ENCODE results near the gene EID2B. TPM values are rescaled to one million over a fixed set of nuclear protein-coding genes. Genes with fewer than 3 reads are reported as not detected.

The EID2B gene
- total and polyA plus RNA-seq, 2 experiments from 2014 or later, result 2.2 to 3.7 TPM

DNA sequence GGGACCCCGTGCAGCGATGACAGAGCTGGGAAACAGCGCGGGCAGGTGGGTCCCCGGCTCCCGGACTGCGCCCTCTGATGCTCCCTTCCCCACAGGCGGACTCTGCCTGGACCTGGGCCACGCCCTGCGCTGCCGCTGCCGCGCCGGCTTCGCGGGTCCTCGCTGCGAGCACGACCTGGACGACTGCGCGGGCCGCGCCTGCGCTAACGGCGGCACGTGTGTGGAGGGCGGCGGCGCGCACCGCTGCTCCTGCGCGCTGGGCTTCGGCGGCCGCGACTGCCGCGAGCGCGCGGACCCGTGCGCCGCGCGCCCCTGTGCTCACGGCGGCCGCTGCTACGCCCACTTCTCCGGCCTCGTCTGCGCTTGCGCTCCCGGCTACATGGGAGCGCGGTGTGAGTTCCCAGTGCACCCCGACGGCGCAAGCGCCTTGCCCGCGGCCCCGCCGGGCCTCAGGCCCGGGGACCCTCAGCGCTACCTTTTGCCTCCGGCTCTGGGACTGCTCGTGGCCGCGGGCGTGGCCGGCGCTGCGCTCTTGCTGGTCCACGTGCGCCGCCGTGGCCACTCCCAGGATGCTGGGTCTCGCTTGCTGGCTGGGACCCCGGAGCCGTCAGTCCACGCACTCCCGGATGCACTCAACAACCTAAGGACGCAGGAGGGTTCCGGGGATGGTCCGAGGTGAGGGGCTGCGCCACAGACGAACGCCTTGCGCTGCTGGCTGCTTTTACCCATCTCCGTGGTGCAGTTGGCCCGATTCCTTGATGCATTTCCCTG is 25.5 kb downstream of the EID2B start:
- Histone ChIP-seq H2AFZ (peak overlapping the region; percentile 93), H3K36me3 (replicated peaks; ENCODE audit: insufficient read depth, low read depth) (no peaks in the 10 kb centered on the region), H3K27me3 (peaks cover 51% of the 10 kb centered on the region), H3K79me2 (no peaks in the 10 kb centered on the region), H3K4me1 (ENCODE audit: insufficient read depth) (peaks cover 6% of the 10 kb centered on the region), H3K27ac (no peak overlapping the region), H3K4me2 (peak overlapping the region; percentile 96), H3K4me3 (peak overlapping the region; percentile 20), H4K20me1 (ENCODE audit: insufficient read depth, poor library complexity, severe bottlenecking) (no peaks in the 10 kb centered on the region), H3K9me3 (ENCODE audit: low read depth) (no peaks in the 10 kb centered on the region), H3K9me2 (replicated peaks; ENCODE audit: insufficient read depth) (no peaks in the 10 kb centered on the region)
- no peak for TF ChIP-seq EZH2phosphoT487 (IDR thresholded peaks at IDR 0.05; ENCODE audit: low read depth, severe bottlenecking, unreplicated experiment)
- TF ChIP-seq, protein P1, sequence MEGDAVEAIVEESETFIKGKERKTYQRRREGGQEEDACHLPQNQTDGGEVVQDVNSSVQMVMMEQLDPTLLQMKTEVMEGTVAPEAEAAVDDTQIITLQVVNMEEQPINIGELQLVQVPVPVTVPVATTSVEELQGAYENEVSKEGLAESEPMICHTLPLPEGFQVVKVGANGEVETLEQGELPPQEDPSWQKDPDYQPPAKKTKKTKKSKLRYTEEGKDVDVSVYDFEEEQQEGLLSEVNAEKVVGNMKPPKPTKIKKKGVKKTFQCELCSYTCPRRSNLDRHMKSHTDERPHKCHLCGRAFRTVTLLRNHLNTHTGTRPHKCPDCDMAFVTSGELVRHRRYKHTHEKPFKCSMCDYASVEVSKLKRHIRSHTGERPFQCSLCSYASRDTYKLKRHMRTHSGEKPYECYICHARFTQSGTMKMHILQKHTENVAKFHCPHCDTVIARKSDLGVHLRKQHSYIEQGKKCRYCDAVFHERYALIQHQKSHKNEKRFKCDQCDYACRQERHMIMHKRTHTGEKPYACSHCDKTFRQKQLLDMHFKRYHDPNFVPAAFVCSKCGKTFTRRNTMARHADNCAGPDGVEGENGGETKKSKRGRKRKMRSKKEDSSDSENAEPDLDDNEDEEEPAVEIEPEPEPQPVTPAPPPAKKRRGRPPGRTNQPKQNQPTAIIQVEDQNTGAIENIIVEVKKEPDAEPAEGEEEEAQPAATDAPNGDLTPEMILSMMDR (IDR thresholded peaks at IDR 0.05; ENCODE audit: poor library complexity), result no peak
- TF ChIP-seq EZH2 (IDR thresholded peaks at IDR 0.05; ENCODE audit: borderline replicate concordance), result no peak
- peak; percentile 87 for DNase-seq (ENCODE audit: low spot score)
- WGBS (ENCODE audit: low lambda C conversion rate, missing lambda C conversion rate), result 3% methylated on average over 85 of the region's 96 CpGs

- Histone ChIP-seq H3K27ac (no peak overlapping the region), H2AFZ (no peak overlapping the region), H3K9me3 (ENCODE audit: low read depth) (no peaks in the 10 kb centered on the region), H3K4me3 (no peak overlapping the region), H3K79me2 (no peaks in the 10 kb centered on the region), H3K4me2 (peak overlapping the region; percentile 96), H3K27me3 (peaks cover 52% of the 10 kb centered on the region), H4K20me1 (ENCODE audit: insufficient read depth, poor library complexity, severe bottlenecking) (no peaks in the 10 kb centered on the region), H3K36me3 (replicated peaks; ENCODE audit: insufficient read depth, low read depth) (no peaks in the 10 kb centered on the region), H3K9me2 (replicated peaks; ENCODE audit: insufficient read depth) (no peaks in the 10 kb centered on the region), H3K4me1 (ENCODE audit: insufficient read depth) (peaks cover 6% of the 10 kb centered on the region)
- TF ChIP-seq, protein P1 (IDR thresholded peaks at IDR 0.05; ENCODE audit: poor library complexity), result no peak
- TF ChIP-seq EZH2 (IDR thresholded peaks at IDR 0.05; ENCODE audit: borderline replicate concordance) (no peak), EZH2phosphoT487 (IDR thresholded peaks at IDR 0.05; ENCODE audit: low read depth, severe bottlenecking, unreplicated experiment) (no peak)
- WGBS (ENCODE audit: low lambda C conversion rate, missing lambda C conversion rate), result 80% methylated on average over 7 of the region's 7 CpGs
- no peak for DNase-seq (ENCODE audit: low spot score)
These were observed 26.1 kb downstream of the EID2B start for GRCh38 chr19:39506598-39506943.

DNA sequence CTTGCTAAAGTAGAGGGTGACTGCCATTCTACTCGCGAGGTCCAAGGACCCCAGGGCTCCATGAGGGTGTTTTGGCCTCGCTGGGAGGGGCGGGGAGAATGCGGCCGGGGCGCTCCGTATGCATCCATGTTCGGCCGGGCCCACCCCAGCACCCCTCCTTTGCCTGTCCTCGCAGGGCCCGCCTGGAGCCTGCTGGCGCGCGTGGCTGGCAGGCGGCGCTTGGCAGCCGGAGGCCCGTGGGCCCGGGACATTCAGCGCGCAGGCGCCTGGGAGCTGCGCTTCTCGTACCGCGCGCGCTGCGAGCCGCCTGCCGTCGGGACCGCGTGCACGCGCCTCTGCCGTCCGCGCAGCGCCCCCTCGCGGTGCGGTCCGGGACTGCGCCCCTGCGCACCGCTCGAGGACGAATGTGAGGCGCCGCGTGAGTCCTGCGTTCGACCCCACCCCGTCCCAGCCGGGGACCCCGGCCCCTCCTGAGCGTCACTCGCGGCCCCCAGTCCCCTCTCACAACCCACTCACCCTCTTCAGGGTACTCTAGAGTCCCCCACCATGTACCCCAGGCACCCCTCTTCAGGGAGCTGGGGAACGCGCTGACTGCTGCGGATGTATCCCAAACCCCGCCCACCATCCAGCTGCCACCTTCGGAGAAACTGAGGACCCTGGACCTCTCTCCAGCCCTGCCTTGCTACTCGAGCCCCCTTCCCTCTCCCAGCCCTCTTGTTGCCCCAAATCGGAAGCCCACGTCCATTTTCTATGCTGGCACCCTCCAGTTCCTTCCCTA is 29.8 kb downstream of the EID2B start:
- H2AFZ ChIP-seq, result no peak overlapping the region
- peaks cover 71% of the 10 kb centered on the region for H3K27me3 ChIP-seq

More for the DNA sequence above, 29.8 kb downstream of the EID2B start:
- no peak overlapping the region for H3K4me3 ChIP-seq
- H3K9me3 ChIP-seq (ENCODE audit: low read depth), result no peaks in the 10 kb centered on the region
- peak overlapping the region; percentile 54 for H3K4me2 ChIP-seq
- no peaks in the 10 kb centered on the region for H3K79me2 ChIP-seq
- TF ChIP-seq EZH2phosphoT487 (IDR thresholded peaks at IDR 0.05; ENCODE audit: low read depth, severe bottlenecking, unreplicated experiment) (no peak), EZH2 (IDR thresholded peaks at IDR 0.05; ENCODE audit: borderline replicate concordance) (no peak)
- TF ChIP-seq, protein P1 (IDR thresholded peaks at IDR 0.05; ENCODE audit: poor library complexity), result peak; percentile 57
- peaks cover 18% of the 10 kb centered on the region for H3K4me1 ChIP-seq (ENCODE audit: insufficient read depth)
- H4K20me1 ChIP-seq (ENCODE audit: insufficient read depth, poor library complexity, severe bottlenecking), result no peaks in the 10 kb centered on the region
- 24% methylated on average over 52 of the region's 69 CpGs for WGBS (ENCODE audit: low lambda C conversion rate, missing lambda C conversion rate)
- H3K27ac ChIP-seq, result no peak overlapping the region
- DNase-seq (ENCODE audit: low spot score), result peak; percentile 87
- no peaks in the 10 kb centered on the region for H3K36me3 ChIP-seq (replicated peaks; ENCODE audit: insufficient read depth, low read depth)
- no peaks in the 10 kb centered on the region for H3K9me2 ChIP-seq (replicated peaks; ENCODE audit: insufficient read depth)

All from hepatocyte (in vitro differentiated cells).